Astrocyte (in vitro differentiated cells and primary cell): ENCODE results near the gene ADRB1. TPM values are rescaled to one million over a fixed set of nuclear protein-coding genes. Genes with fewer than 3 reads are reported as not detected.

ENCODE experiments used
- DNase-seq: peaks from one replicate; pipeline ENCODE4 v3.0.0-alpha.2; 2010; ENCODE audit warnings: low read depth
- FAIRE-seq: peaks from 2 replicates; lab custom pipeline; 2011; peaks lifted over from hg19 to GRCh38; lab: Jason Lieb, UNC
- H2AFZ ChIP-seq: 2 replicates; pipeline ENCODE4 v1.6.0; 2012; ENCODE audit warnings: low read depth, low read length, inconsistent platforms
- H3K27ac ChIP-seq: 2 replicates; pipeline ENCODE4 v1.5.1; 2011; ENCODE audit warnings: low read depth, low read length, inconsistent platforms
- H3K27me3 ChIP-seq: 2 replicates; pipeline ENCODE4 v1.6.0; 2011; ENCODE audit warnings: low read length, inconsistent platforms; ENCODE audit not compliant: insufficient read depth
- H3K36me3 ChIP-seq: 2 replicates; pipeline ENCODE4 v1.5.1; 2011; ENCODE audit warnings: low read length, inconsistent platforms; ENCODE audit not compliant: insufficient read depth
- H3K4me1 ChIP-seq: 2 replicates; pipeline ENCODE4 v1.5.1; 2011; ENCODE audit warnings: low read length, inconsistent platforms; ENCODE audit not compliant: insufficient read depth
- H3K4me2 ChIP-seq: 2 replicates; pipeline ENCODE4 v1.6.0; 2012; ENCODE audit warnings: low read length, inconsistent platforms
- H3K4me3 ChIP-seq: 2 replicates; pipeline ENCODE4 v1.5.1; 2011; ENCODE audit warnings: low read depth, mild to moderate bottlenecking, low read length, inconsistent platforms; ENCODE audit not compliant: insufficient read depth
- H3K79me2 ChIP-seq: 2 replicates; pipeline ENCODE4 v1.6.0; 2012; ENCODE audit warnings: mild to moderate bottlenecking, low read length, inconsistent platforms; ENCODE audit not compliant: insufficient read depth
- H3K9ac ChIP-seq: 2 replicates; pipeline ENCODE4 v1.6.0; 2012; ENCODE audit warnings: mild to moderate bottlenecking, low read length, inconsistent platforms
- H3K9me3 ChIP-seq: 2 replicates; pipeline ENCODE4 v1.5.1; 2012; ENCODE audit warnings: low read depth, mild to moderate bottlenecking, low read length, inconsistent platforms; ENCODE audit not compliant: insufficient read depth
- H4K20me1 ChIP-seq: 2 replicates; pipeline ENCODE4 v1.6.0; 2012; ENCODE audit warnings: low read length, inconsistent platforms; ENCODE audit not compliant: insufficient read depth
- H3K27ac Mint-ChIP-seq: one replicate; pipeline ENCODE4 v1.8.0; 2021; ENCODE audit warnings: mild to moderate bottlenecking, mixed read lengths; ENCODE audit not compliant: unreplicated experiment
- H3K27me3 Mint-ChIP-seq: one replicate; pipeline ENCODE4 v1.8.0; 2021; ENCODE audit warnings: low read depth, mixed read lengths; ENCODE audit not compliant: unreplicated experiment
- H3K36me3 Mint-ChIP-seq: one replicate; pipeline ENCODE4 v1.8.0; 2021; ENCODE audit warnings: low read depth, mixed read lengths; ENCODE audit not compliant: unreplicated experiment
- H3K4me1 Mint-ChIP-seq: one replicate; pipeline ENCODE4 v1.8.0; 2021; ENCODE audit warnings: low read depth, mixed read lengths; ENCODE audit not compliant: unreplicated experiment
- H3K4me3 Mint-ChIP-seq: one replicate; pipeline ENCODE4 v1.8.0; 2021; ENCODE audit warnings: mild to moderate bottlenecking, moderate library complexity, mixed read lengths; ENCODE audit not compliant: unreplicated experiment
- H3K9me3 Mint-ChIP-seq: one replicate; pipeline ENCODE4 v1.8.0; 2021; ENCODE audit warnings: mild to moderate bottlenecking, mixed read lengths; ENCODE audit not compliant: unreplicated experiment
- CTCF ChIP-seq: IDR thresholded peaks from 2 replicates; pipeline ENCODE4 v1.5.1; 2011; ENCODE audit warnings: low read depth, mild to moderate bottlenecking, inconsistent platforms, low read length, moderate library complexity; ENCODE audit not compliant: insufficient read depth
- EZH2 ChIP-seq: IDR thresholded peaks from 2 replicates; pipeline ENCODE4 v1.6.1; 2012; ENCODE audit warnings: mild to moderate bottlenecking, low read length, inconsistent platforms; ENCODE audit not compliant: insufficient read depth
- total RNA-seq: library from RNA; stranded (reverse); gene quantifications from 2 replicates; pipeline ENCODE4 v1.2.1, GENCODE V29; 2021

ADRB1 gene
- total RNA-seq, 1 donor from 2014 or later, result 1.3 TPM

GRCh38 chr10:114061148-114061547 lies 17.5 kb downstream of the ADRB1 start:
- Mint-ChIP-seq H3K27ac (no peak overlapping the region), H3K9me3 (no peaks in the 10 kb centered on the region), H3K4me1 (peaks cover 2% of the 10 kb centered on the region), H3K4me3 (no peak overlapping the region), H3K36me3 (no peaks in the 10 kb centered on the region), H3K27me3 (peaks cover 46% of the 10 kb centered on the region)
- TF ChIP-seq CTCF, result no peak
- Histone ChIP-seq H4K20me1 (no peaks in the 10 kb centered on the region), H3K27me3 (peaks cover 8% of the 10 kb centered on the region), H3K9ac (no peak overlapping the region), H3K4me2 (no peak overlapping the region), H3K4me3 (no peak overlapping the region), H3K9me3 (no peaks in the 10 kb centered on the region), H3K36me3 (no peaks in the 10 kb centered on the region), H3K27ac (no peak overlapping the region), H3K79me2 (no peaks in the 10 kb centered on the region), H3K4me1 (no peaks in the 10 kb centered on the region), H2AFZ (no peak overlapping the region)
- DNase-seq, result no peak
- no peak for FAIRE-seq

- Mint-ChIP-seq H3K27me3 (peaks cover 46% of the 10 kb centered on the region), H3K27ac (no peak overlapping the region), H3K36me3 (no peaks in the 10 kb centered on the region), H3K4me3 (no peak overlapping the region), H3K4me1 (peaks cover 2% of the 10 kb centered on the region), H3K9me3 (no peaks in the 10 kb centered on the region)
- Histone ChIP-seq H3K4me3 (no peak overlapping the region), H3K4me2 (no peak overlapping the region), H4K20me1 (no peaks in the 10 kb centered on the region), H2AFZ (no peak overlapping the region), H3K9me3 (no peaks in the 10 kb centered on the region), H3K4me1 (no peaks in the 10 kb centered on the region), H3K79me2 (no peaks in the 10 kb centered on the region), H3K27ac (no peak overlapping the region), H3K9ac (no peak overlapping the region), H3K27me3 (peaks cover 8% of the 10 kb centered on the region), H3K36me3 (no peaks in the 10 kb centered on the region)
- TF ChIP-seq EZH2, result no peak
- TF ChIP-seq CTCF, result no peak
- no peak for DNase-seq
- FAIRE-seq, result no peak
Observed at GRCh38 chr10:114061789-114062188, 18.1 kb downstream of the ADRB1 start.

GRCh38 chr10:114064151-114065048 lies 20.7 kb downstream of the ADRB1 start:
- FAIRE-seq, result no peak

More at GRCh38 chr10:114064151-114065048, 20.7 kb downstream of the ADRB1 start:
- peaks cover 3% of the 10 kb centered on the region for H3K4me1 Mint-ChIP-seq
- Histone ChIP-seq H3K79me2 (no peaks in the 10 kb centered on the region), H3K9me3 (no peaks in the 10 kb centered on the region), H3K4me3 (no peak overlapping the region), H3K27ac (no peak overlapping the region), H4K20me1 (no peaks in the 10 kb centered on the region), H3K9ac (no peak overlapping the region), H3K36me3 (no peaks in the 10 kb centered on the region), H3K4me1 (no peaks in the 10 kb centered on the region), H3K4me2 (no peak overlapping the region), H2AFZ (no peak overlapping the region), H3K27me3 (peaks cover 8% of the 10 kb centered on the region)
- H3K27me3 Mint-ChIP-seq, result peaks cover 51% of the 10 kb centered on the region
- no peaks in the 10 kb centered on the region for H3K9me3 Mint-ChIP-seq
- TF ChIP-seq CTCF (no peak), EZH2 (no peak)
- H3K36me3 Mint-ChIP-seq, result no peaks in the 10 kb centered on the region
- no peak for DNase-seq
- H3K4me3 Mint-ChIP-seq, result no peak overlapping the region
- no peak overlapping the region for H3K27ac Mint-ChIP-seq
